Measurements from ENCODE around the gene UGT1A8.

UGT1A8 gene

DNA sequence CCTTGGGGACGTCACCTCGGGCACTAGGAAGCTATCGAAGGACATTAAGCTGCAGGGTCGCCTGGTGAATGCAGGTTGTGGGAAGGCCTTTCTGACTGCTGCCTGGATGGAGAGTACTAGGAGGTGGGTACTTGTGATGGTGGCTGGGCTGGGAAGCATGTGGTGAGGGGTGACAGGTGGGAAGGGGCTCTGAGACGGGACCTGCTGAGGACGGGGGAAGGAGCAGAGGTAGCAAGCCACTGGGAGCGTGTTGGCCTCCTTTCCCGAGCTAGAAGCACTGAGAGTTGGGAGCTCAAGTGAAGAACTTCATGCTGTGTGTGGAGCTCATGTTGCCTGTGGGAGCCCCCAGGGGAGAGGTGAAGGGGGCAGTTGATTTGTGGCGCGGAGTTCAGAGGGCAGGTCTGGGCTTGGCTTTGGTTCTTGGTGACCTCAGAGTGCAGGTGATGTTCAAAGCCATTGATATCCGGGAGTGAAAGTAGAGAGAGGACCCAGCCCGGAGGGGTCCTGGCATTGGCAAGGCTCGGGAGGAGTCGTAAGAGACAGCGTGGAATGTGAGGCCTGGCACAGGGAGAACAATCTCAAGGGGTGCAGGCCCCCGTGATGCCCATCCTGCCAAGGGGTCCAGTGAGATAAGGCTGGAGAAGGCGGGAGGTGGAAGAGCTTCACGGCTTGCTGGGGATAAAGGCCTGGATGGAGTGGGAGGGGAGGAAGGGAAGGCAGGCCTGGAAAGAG is 173.9 kb downstream of the UGT1A8 start:
- H3K4me3 ChIP-seq (ENCODE audit: low read depth, low read length): no peak overlapping the region
- DNase-seq (ENCODE audit: low read depth): no peak
- TF ChIP-seq MYC (IDR thresholded peaks at IDR 0.05; ENCODE audit: low read depth, low read length) (no peak), POLR2A (IDR thresholded peaks at IDR 0.05; ENCODE audit: extremely low read depth, insufficient read length) (no peak), MAX (IDR thresholded peaks at IDR 0.05; ENCODE audit: low read depth, low read length) (no peak)
- TF ChIP-seq, protein P1, sequence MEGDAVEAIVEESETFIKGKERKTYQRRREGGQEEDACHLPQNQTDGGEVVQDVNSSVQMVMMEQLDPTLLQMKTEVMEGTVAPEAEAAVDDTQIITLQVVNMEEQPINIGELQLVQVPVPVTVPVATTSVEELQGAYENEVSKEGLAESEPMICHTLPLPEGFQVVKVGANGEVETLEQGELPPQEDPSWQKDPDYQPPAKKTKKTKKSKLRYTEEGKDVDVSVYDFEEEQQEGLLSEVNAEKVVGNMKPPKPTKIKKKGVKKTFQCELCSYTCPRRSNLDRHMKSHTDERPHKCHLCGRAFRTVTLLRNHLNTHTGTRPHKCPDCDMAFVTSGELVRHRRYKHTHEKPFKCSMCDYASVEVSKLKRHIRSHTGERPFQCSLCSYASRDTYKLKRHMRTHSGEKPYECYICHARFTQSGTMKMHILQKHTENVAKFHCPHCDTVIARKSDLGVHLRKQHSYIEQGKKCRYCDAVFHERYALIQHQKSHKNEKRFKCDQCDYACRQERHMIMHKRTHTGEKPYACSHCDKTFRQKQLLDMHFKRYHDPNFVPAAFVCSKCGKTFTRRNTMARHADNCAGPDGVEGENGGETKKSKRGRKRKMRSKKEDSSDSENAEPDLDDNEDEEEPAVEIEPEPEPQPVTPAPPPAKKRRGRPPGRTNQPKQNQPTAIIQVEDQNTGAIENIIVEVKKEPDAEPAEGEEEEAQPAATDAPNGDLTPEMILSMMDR (IDR thresholded peaks at IDR 0.05; ENCODE audit: low read depth, low read length): no peak

- no peak for TF ChIP-seq POLR2A (IDR thresholded peaks at IDR 0.05; ENCODE audit: extremely low read depth, insufficient read length)
- TF ChIP-seq MYC (IDR thresholded peaks at IDR 0.05; ENCODE audit: low read depth, low read length): no peak
- no peak for TF ChIP-seq MAX (IDR thresholded peaks at IDR 0.05; ENCODE audit: low read depth, low read length)
- TF ChIP-seq, protein P1 (IDR thresholded peaks at IDR 0.05; ENCODE audit: low read depth, low read length): no peak
- H3K4me3 ChIP-seq (ENCODE audit: low read depth, low read length): no peak overlapping the region
- DNase-seq (ENCODE audit: low read depth): no peak
Measured at GRCh38 chr2:233791883-233792329, 174.5 kb downstream of the UGT1A8 start.

- H3K4me3 ChIP-seq (ENCODE audit: low read depth, low read length): no peak overlapping the region
- TF ChIP-seq MAX (IDR thresholded peaks at IDR 0.05; ENCODE audit: low read depth, low read length): no peak
- no peak for TF ChIP-seq POLR2A (IDR thresholded peaks at IDR 0.05; ENCODE audit: extremely low read depth, insufficient read length)
- TF ChIP-seq, protein P1 (IDR thresholded peaks at IDR 0.05; ENCODE audit: low read depth, low read length): no peak
- TF ChIP-seq MYC (IDR thresholded peaks at IDR 0.05; ENCODE audit: low read depth, low read length): no peak
- no peak for DNase-seq (ENCODE audit: low read depth)
Measured at GRCh38 chr2:233792720-233793119, 175.3 kb downstream of the UGT1A8 start.

DNA sequence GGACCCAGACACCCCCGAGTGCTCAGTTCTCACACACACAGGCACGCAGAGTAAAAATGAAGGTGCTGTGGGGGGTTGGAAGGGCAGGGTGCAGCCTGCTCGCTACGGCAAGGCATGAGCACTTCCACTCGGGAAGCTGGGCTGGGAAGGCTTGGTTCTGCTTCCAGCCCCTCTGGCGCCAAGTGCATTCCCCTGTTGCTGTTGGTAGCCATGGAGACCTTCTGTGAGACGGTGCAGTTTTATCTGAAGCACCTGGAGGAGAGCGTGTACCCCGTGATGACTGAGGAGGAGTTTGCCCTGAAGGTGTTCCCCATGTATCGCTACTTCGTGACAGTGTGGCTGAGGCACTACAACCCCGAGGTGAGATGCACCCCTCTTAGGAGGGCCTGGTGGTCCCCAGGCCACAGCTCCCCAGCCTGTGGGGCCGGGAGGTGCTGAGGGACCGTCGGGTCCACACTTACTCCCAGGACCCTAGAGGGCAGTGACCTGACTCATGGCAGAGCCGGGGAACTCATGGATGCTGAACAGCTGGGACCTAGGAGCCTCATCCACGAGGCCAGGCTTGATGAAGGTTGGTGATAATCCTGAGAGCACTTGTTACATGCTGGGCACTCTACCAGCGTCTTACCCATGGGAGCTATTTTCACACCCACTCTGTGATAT is 176.2 kb downstream of the UGT1A8 start:
- H3K4me3 ChIP-seq (ENCODE audit: low read depth, low read length): no peak overlapping the region
- no peak for DNase-seq (ENCODE audit: low read depth)
- no peak for TF ChIP-seq POLR2A (IDR thresholded peaks at IDR 0.05; ENCODE audit: extremely low read depth, insufficient read length)
- TF ChIP-seq, protein P1 (IDR thresholded peaks at IDR 0.05; ENCODE audit: low read depth, low read length): no peak
- no peak for TF ChIP-seq MYC (IDR thresholded peaks at IDR 0.05; ENCODE audit: low read depth, low read length)
- no peak for TF ChIP-seq MAX (IDR thresholded peaks at IDR 0.05; ENCODE audit: low read depth, low read length)

GRCh38 chr2:233794128-233794658 is 176.8 kb downstream of the UGT1A8 start:
- no peak overlapping the region for H3K4me3 ChIP-seq (ENCODE audit: low read depth, low read length)
- no peak for DNase-seq (ENCODE audit: low read depth)
- TF ChIP-seq MAX (IDR thresholded peaks at IDR 0.05; ENCODE audit: low read depth, low read length) (no peak), MYC (IDR thresholded peaks at IDR 0.05; ENCODE audit: low read depth, low read length) (no peak), POLR2A (IDR thresholded peaks at IDR 0.05; ENCODE audit: extremely low read depth, insufficient read length) (no peak)
- TF ChIP-seq, protein P1 (IDR thresholded peaks at IDR 0.05; ENCODE audit: low read depth, low read length): no peak
